Measurements from ENCODE around the gene RPL35A. TPM values are rescaled to one million over a fixed set of nuclear protein-coding genes. Genes with fewer than 3 reads are reported as not detected.

Gene RPL35A
- total RNA-seq, 1 donor from 2014 or later: 775 TPM

GRCh38 chr3:197996855-197997254 is 46.9 kb downstream of the RPL35A start:
- no peaks in the 10 kb centered on the region for H3K4me1 ChIP-seq
- no peak for DNase-seq
- H3K27ac ChIP-seq (replicated peaks): no peak overlapping the region
- no peaks in the 10 kb centered on the region for H3K9me3 ChIP-seq (replicated peaks)
- intact Hi-C loops (cut with micrococcal nuclease): no loop called here
- no peak for TF ChIP-seq CTCF (IDR thresholded peaks at IDR 0.05; ENCODE audit: borderline replicate concordance)
- H3K36me3 ChIP-seq: peaks cover 35% of the 10 kb centered on the region
- no peaks in the 10 kb centered on the region for H3K27me3 ChIP-seq (ENCODE audit: low read depth)
- H3K4me3 ChIP-seq: no peak overlapping the region

GRCh38 chr3:197997936-197998335 is 47.9 kb downstream of the RPL35A start:
- no peaks in the 10 kb centered on the region for H3K9me3 ChIP-seq (replicated peaks)
- H3K27me3 ChIP-seq (ENCODE audit: low read depth): no peaks in the 10 kb centered on the region
- TF ChIP-seq CTCF (IDR thresholded peaks at IDR 0.05; ENCODE audit: borderline replicate concordance): no peak
- H3K27ac ChIP-seq (replicated peaks): no peak overlapping the region
- no peaks in the 10 kb centered on the region for H3K4me1 ChIP-seq
- no peak for DNase-seq
- peaks cover 31% of the 10 kb centered on the region for H3K36me3 ChIP-seq
- H3K4me3 ChIP-seq: no peak overlapping the region
- intact Hi-C loops (cut with micrococcal nuclease): no loop called here

Other genes starting within 250 kb of the RPL35A start
- gene RUBCN, start 213.3 kb upstream of the RPL35A start, total RNA-seq: 23.3 TPM
- gene FYTTD1, start 200.3 kb upstream of the RPL35A start, total RNA-seq: 78.7 TPM
- gene LRCH3, start 158.9 kb upstream of the RPL35A start, total RNA-seq: 25.8 TPM
- gene LMLN, start 10.0 kb downstream of the RPL35A start, total RNA-seq: 10.6 TPM

All from left ventricle myocardium inferior (tissue), 1 donor.